Calu3 (cell line): Measurements from ENCODE around the gene BET1L. TPM values are rescaled to one million over a fixed set of nuclear protein-coding genes. Genes with fewer than 3 reads are reported as not detected.

Source experiments
- Bru-seq: library from RNA; stranded (reverse); fragments of 400-500 nt; gene quantifications from one replicate; lab custom pipeline; 2021; lab: Mats Ljungman, UMichigan
- BruChase-seq, 2 experiments: library from RNA; stranded (reverse); fragments of 400-500 nt; gene quantifications; one replicate each; lab custom pipeline; 2021; lab: Mats Ljungman, UMichigan
- BruUV-seq: library from RNA; stranded (reverse); fragments of 400-500 nt; replicated peaks from 2 replicates; lab custom pipeline; 2021; lab: Mats Ljungman, UMichigan
- CTCF ChIA-PET: fragments of 300-600 bp; sonication (Branson Sonifier 250); formaldehyde crosslinking; loops from one replicate; lab custom pipeline; 2022; ENCODE audit warnings: antibody characterized with exemption; lab: Charles Lee
- DNase-seq: peaks from one replicate; pipeline ENCODE4 v3.0.0; 2022
- H3K27ac Mint-ChIP-seq: one replicate; pipeline ENCODE4 v1.8.0; 2022; ENCODE audit warnings: mixed read lengths; ENCODE audit not compliant: unreplicated experiment
- H3K27me3 Mint-ChIP-seq: one replicate; pipeline ENCODE4 v1.8.0; 2022; ENCODE audit warnings: mixed read lengths; ENCODE audit not compliant: unreplicated experiment
- H3K36me3 Mint-ChIP-seq: one replicate; pipeline ENCODE4 v1.8.0; 2022; ENCODE audit warnings: mild to moderate bottlenecking, moderate library complexity, mixed read lengths; ENCODE audit not compliant: insufficient read depth, unreplicated experiment
- H3K4me1 Mint-ChIP-seq: one replicate; pipeline ENCODE4 v1.8.0; 2022; ENCODE audit warnings: mild to moderate bottlenecking, low read depth, mixed read lengths; ENCODE audit not compliant: unreplicated experiment
- H3K4me3 Mint-ChIP-seq: one replicate; pipeline ENCODE4 v1.8.0; 2022; ENCODE audit warnings: mild to moderate bottlenecking, low read depth, moderate library complexity, mixed read lengths; ENCODE audit not compliant: unreplicated experiment
- H3K9me3 Mint-ChIP-seq: one replicate; pipeline ENCODE4 v1.8.0; 2022; ENCODE audit warnings: low read depth, mixed read lengths; ENCODE audit not compliant: unreplicated experiment
- intact Hi-C: fragments of 100-400 bp; cut with micrococcal nuclease; formaldehyde crosslinking; loops from one replicate; pipeline ENCODE4 v1.10.0; 2022; ENCODE audit not compliant: unreplicated experiment
- long read RNA-seq: library from polyadenylated mRNA; stranded (forward); transcript quantifications from one replicate; pipeline ENCODE4 v2.0.0, GENCODE V29; 2022
- total RNA-seq: library from RNA; stranded (reverse); gene quantifications from 2 replicates; pipeline ENCODE4 v1.2.3, GENCODE V29; 2022
- TF ChIP-seq, protein P1 (sequence below): fragments of 200-600 bp; IDR thresholded peaks from one replicate; pipeline ENCODE4 v1.8.0; 2022; ENCODE audit warnings: antibody characterized with exemption; ENCODE audit not compliant: unreplicated experiment

Gene BET1L, protein sequence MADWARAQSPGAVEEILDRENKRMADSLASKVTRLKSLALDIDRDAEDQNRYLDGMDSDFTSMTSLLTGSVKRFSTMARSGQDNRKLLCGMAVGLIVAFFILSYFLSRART
- total RNA-seq (47.8 and 59.0 TPM in 2 replicates), Bru-seq, nascent RNA (percentile 49 among the genes with signal in this experiment), BruChase-seq, experiment 1, labeled RNA remaining after a 6-hour chase (percentile 55 among the genes with signal in this experiment), BruChase-seq, experiment 2, labeled RNA remaining after a 2-hour chase (percentile 59 among the genes with signal in this experiment)
- long read RNA-seq, transcript BET1L-203 (4 exons, 2,819 nt) = major isoform, 22 of 50 reads
- long read RNA-seq, partial matches to known transcripts = 5 of 50 reads
- long read RNA-seq, other reads (novel, unspliced or antisense) = 20 of 50 reads

DNA sequence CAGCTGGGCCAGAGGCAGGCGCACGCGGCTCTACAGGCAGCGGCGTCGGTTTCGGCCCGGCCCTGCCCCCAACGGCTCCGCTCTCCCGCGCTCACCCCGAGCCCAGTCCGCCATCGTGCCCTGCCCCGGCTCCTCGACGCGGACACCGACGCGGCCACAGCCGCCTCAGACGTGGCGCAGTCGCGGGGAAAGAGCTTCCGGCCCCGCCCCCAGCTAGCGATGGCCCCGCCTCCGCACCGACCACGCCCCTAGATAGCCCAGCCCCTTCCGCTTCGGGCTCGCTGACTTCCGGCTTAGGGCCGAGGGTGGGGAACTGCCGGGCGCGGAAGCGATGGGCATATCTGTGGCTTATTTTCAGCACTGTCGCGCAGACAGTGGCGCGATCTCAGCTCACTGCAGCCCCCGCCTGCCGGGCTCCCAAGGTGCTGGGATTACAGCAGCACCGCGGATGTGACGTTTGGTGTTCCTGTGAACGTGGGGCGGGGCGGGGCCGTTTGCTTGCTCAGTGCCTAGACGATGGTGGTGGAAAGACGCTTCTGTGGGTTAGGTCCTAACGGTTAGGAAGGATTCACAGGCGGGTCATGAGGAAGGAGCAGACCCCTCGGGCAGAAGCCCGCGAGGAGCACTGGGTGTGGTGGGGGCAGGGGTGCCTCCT is at the start of gene BET1L, which contains the start of gene RIC8A:
Gene BET1L, minus strand, starts transcription at position 192 of the 655 bp plus-strand sequence. Its CDS starts 78 bp downstream, at position 114.
Gene RIC8A, plus strand, starts transcription at position 501 of the 655 bp plus-strand sequence. CDS start 1,147 bp downstream, outside the sequence.
- H3K27me3 Mint-ChIP-seq = no peaks in the 10 kb centered on the region
- no TSS peak for BruUV-seq
- peak; percentile 95 for DNase-seq
- peak within 1 kb of the TSS; percentile 92 for H3K27ac Mint-ChIP-seq
- H3K9me3 Mint-ChIP-seq = no peaks in the 10 kb centered on the region
- H3K36me3 Mint-ChIP-seq = peaks cover 61% of the 10 kb centered on the region
- no peaks in the 10 kb centered on the region for H3K4me1 Mint-ChIP-seq
- TF ChIP-seq, protein P1, sequence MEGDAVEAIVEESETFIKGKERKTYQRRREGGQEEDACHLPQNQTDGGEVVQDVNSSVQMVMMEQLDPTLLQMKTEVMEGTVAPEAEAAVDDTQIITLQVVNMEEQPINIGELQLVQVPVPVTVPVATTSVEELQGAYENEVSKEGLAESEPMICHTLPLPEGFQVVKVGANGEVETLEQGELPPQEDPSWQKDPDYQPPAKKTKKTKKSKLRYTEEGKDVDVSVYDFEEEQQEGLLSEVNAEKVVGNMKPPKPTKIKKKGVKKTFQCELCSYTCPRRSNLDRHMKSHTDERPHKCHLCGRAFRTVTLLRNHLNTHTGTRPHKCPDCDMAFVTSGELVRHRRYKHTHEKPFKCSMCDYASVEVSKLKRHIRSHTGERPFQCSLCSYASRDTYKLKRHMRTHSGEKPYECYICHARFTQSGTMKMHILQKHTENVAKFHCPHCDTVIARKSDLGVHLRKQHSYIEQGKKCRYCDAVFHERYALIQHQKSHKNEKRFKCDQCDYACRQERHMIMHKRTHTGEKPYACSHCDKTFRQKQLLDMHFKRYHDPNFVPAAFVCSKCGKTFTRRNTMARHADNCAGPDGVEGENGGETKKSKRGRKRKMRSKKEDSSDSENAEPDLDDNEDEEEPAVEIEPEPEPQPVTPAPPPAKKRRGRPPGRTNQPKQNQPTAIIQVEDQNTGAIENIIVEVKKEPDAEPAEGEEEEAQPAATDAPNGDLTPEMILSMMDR = no peak
- CTCF ChIA-PET = interaction anchor here (0.6 to 1.4 kb wide), 4 partner anchors 31 to 570 kb away, joined by 3 to 4 read pairs (median 4); partner anchors contain the start of gene GATD1
- peak within 1 kb of the TSS; percentile 96 for H3K4me3 Mint-ChIP-seq
- intact Hi-C loops = loop anchor here (10.0 kb wide), 1 partner anchor 307 kb away; no protein-coding TSS in a partner anchor

DNA sequence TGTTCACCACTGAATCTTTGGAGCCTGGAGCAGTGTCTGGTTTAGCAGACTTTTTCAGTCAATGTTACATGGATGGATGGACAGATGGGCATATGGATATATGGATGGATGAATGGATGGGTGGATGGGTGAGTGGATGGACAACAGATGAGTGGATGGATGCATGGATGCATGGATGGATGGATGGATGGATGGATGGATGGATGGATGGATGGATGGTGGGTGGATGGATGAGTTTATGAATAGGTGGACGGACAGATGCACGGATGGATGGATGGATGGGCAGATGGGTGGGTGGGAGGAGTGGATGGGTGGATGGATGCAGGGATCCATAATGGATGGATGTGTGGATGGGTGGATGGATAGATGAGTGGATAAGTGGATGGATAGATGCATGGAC is 48.6 kb upstream of the BET1L start:
- CTCF ChIA-PET = no interaction called here
- TF ChIP-seq, protein P1 = no peak
- intact Hi-C loops = no loop called here

DNA sequence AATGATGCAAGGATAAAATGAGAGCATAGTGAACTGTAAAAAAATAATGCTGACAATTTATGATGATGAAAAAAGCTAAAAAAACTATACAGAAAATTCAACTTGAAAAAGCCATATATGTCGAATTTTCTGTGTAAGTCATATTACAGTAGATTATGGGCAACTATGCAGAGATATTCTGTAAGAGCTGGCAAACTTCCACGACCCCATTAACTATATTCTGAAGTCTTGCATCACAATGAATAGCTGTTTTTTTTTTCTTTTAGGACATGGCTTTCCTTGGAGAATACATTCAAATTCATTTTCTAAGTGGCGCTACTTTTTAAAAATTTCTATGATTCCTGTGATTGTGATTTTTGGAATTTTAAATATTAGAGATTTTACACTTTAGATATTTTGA is 48.0 kb upstream of the BET1L start:
- Mint-ChIP-seq H3K9me3 (no peaks in the 10 kb centered on the region), H3K27ac (no peak overlapping the region), H3K27me3 (peaks cover 42% of the 10 kb centered on the region), H3K4me1 (no peaks in the 10 kb centered on the region), H3K36me3 (peaks cover 31% of the 10 kb centered on the region), H3K4me3 (no peak overlapping the region)
- intact Hi-C loops = no loop called here
- TF ChIP-seq, protein P1 = no peak
- CTCF ChIA-PET = interaction anchor here (0.5 kb wide), 1 partner anchor 101 kb away, joined by 4 read pairs; no protein-coding TSS in a partner anchor
- TSS peak; percentile 15 for BruUV-seq
- DNase-seq = no peak

More for the DNA sequence above, 48.6 kb upstream of the BET1L start:
- no peaks in the 10 kb centered on the region for H3K4me1 Mint-ChIP-seq
- H3K9me3 Mint-ChIP-seq = no peaks in the 10 kb centered on the region
- BruUV-seq = no TSS peak
- peaks cover 31% of the 10 kb centered on the region for H3K36me3 Mint-ChIP-seq
- DNase-seq = no peak
- H3K4me3 Mint-ChIP-seq = no peak overlapping the region
- H3K27ac Mint-ChIP-seq = no peak overlapping the region
- H3K27me3 Mint-ChIP-seq = peaks cover 46% of the 10 kb centered on the region

DNA sequence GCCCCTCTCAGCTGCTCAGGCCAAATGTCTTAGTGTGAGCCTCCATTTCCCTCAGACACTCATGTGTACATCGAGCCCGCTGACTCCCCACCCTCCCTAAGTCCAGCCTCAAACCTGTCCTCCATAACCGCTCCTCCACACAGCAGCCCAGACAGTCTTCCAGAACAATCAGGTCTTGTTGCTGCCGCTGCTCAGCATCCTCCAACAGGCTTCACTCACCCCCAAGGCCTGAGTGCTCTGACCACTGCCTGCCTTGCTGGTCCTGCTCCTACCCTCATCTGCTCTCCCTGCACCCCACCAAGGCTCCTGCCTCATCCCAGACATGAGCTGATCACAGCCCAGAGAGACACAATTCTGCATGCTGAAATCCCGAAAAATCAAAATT is 46.7 kb upstream of the BET1L start:
- Mint-ChIP-seq H3K4me1 (no peaks in the 10 kb centered on the region), H3K9me3 (no peaks in the 10 kb centered on the region), H3K27me3 (peaks cover 29% of the 10 kb centered on the region), H3K36me3 (peaks cover 37% of the 10 kb centered on the region), H3K27ac (no peak overlapping the region), H3K4me3 (no peak overlapping the region)
- BruUV-seq = no TSS peak
- intact Hi-C loops = no loop called here
- TF ChIP-seq, protein P1 = no peak
- CTCF ChIA-PET = no interaction called here
- no peak for DNase-seq
